H54 (cell line): Measurements from ENCODE around the gene NXN.
"Not testable (repeated sequence)": the region's sequence is repeated elsewhere in the genome, so short reads cannot be mapped to it uniquely, and the experiment has no call there.

Source experiments
- DNase-seq: peaks from one replicate; pipeline ENCODE4 v3.0.0; 2011; ENCODE audit warnings: low spot score, mixed read lengths; ENCODE audit not compliant: insufficient read length
- FAIRE-seq: peaks from 3 replicates; lab custom pipeline; 2011; peaks lifted over from hg19 to GRCh38; lab: Jason Lieb, UNC
- POLR2A ChIP-seq: IDR thresholded peaks from 2 replicates; pipeline ENCODE4 v1.6.1; 2011; ENCODE audit warnings: low read depth, mild to moderate bottlenecking, low read length

Gene NXN

DNA sequence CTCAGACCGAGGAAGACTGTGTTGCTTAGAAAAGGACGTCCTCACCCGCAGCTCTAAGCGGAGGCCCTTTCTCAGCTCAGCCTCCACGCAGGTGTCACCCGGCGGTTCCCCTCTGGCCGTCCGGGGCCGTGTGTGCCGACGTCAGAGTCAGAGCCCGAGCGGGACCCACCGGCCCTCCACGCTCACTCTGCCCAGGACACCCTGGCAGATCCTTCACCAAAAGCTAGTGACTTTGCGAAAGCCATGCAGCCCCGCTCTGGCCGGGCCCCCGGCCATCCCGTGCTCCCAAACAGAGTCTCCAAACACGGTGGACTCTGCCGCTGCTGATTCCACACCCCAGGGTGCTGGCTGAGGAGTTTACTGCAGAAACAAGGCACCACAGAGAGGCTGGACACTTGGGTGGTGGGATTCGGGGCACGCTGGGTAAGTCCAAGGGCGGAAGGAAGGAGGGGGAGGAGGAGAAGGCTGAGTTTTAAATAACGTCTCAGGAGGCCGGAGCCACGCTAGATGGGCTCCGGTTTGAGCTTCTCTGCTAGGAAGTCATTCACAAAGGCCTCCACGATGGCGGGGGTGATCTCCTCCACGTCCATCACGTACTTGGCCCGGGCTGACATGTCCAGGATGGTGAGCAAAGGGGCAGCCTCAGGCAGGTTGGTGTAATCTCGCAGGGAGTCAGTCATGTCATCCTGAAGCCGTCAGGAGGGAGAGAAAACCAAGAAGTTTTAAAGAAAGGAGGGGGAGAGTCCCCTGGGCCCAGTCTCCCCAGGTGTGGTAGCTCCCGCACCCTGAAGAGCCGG is 178.9 kb downstream of the NXN start:
- DNase-seq, result no peak
- no peak for FAIRE-seq
- no peak for TF ChIP-seq POLR2A

DNA sequence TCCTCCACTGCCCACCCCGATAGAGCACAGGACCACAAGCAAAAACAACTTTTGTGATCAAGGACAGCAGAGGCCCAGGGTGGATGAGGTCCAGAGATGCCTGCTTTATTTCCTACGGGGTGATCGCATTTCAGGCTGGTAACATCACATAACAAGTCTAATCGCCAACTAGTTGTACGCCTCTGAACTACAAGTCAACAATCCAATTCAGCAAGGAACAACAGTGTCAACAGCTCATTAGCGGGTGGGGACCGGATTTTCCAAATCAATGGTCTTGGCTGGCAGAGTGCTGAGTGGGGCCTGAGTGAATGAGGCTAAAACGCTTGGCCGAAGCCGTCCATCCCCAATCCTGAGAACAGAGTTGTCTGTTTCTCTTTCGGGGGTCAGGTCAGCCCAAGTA is 180.3 kb downstream of the NXN start:
- DNase-seq (no peak), FAIRE-seq (no peak)
- TF ChIP-seq POLR2A, result no peak

GRCh38 chr17:798246-798645 is 181.3 kb downstream of the NXN start:
- TF ChIP-seq POLR2A, result no peak
- FAIRE-seq, result no peak
- DNase-seq, result no peak

- FAIRE-seq, result no peak
- DNase-seq, result no peak
- no peak for TF ChIP-seq POLR2A
Observed at GRCh38 chr17:797236-797840, 182.2 kb downstream of the NXN start.

DNA sequence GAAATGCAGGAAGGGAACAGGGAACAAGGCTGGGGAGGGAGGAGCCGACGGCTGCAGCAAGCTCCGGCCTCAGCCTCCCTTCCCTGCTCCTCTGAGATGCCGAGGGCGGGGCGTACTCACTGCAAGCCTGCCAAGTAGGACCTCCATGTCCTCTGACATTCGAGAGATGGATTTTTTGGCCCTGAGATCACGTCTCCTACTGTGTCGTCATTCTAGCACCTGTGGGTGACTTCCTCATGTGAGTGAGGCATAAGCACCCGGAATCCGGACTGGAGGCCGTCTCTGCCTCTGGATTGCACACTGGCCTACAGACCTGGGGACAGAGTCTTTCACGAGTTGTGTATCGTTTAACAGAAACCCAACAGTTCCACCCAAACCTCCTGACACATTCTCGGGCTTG is 183.0 kb downstream of the NXN start:
- TF ChIP-seq POLR2A, result no peak
- no peak for FAIRE-seq
- no peak for DNase-seq

- FAIRE-seq (no peak), DNase-seq (no peak)
- no peak for TF ChIP-seq POLR2A
Observed at GRCh38 chr17:795721-796120, 183.9 kb downstream of the NXN start.

- FAIRE-seq, result no peak
- TF ChIP-seq POLR2A, result no peak
- DNase-seq, result no peak
Observed at GRCh38 chr17:795276-795675, 184.3 kb downstream of the NXN start.

- no peak for FAIRE-seq
- TF ChIP-seq POLR2A, result no peak
- DNase-seq, result no peak
Observed at GRCh38 chr17:794876-795275, 184.7 kb downstream of the NXN start.

GRCh38 chr17:792277-792676 is 187.3 kb downstream of the NXN start:
- TF ChIP-seq POLR2A, result no peak
- no peak for FAIRE-seq

DNA sequence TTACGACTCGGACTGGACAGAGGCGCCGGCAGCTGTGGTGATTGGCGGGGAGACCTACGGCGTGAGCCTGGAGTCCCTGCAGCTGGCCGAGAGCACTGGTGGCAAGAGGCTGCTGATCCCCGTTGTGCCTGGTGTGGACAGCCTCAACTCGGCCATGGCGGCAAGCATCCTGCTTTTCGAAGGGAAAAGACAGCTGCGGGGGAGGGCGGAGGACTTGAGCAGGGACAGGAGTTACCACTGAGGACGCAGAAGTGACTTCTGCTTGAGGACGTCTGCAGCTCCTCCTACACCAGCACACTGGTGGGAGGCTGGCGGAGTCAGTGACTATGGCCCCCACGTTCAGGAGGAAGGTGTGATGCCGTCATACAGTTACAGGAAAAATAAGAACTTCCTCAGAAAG is 187.7 kb downstream of the NXN start:
- no peak for DNase-seq
- no peak for TF ChIP-seq POLR2A
- no peak for FAIRE-seq

More at GRCh38 chr17:792277-792676, 187.3 kb downstream of the NXN start:
- no peak for DNase-seq

- not testable (repeated sequence) for DNase-seq, FAIRE-seq
Observed at GRCh38 chr17:790874-791247, 188.7 kb downstream of the NXN start.

GRCh38 chr17:789931-790873 is 189.4 kb downstream of the NXN start:
- not testable (repeated sequence) for FAIRE-seq, DNase-seq

- DNase-seq (no peak), FAIRE-seq (no peak)
- no peak for TF ChIP-seq POLR2A
Observed at GRCh38 chr17:789160-789840, 190.3 kb downstream of the NXN start.
